PC-3 (cell line): ENCODE data around the gene FBXO41.

Source experiments
- CTCF ChIP-seq: fragments of 300-600 bp; sonication (generic); conservative IDR thresholded peaks from 2 replicates; pipeline ENCODE4 v1.5.1; 2017; ENCODE audit warnings: antibody characterized with exemption, low read depth, mild to moderate bottlenecking, low read length
- EZH2 ChIP-seq: fragments of 300-600 bp; sonication (generic); IDR thresholded peaks from one replicate; pipeline ENCODE4 v1.6.1; 2017; ENCODE audit warnings: antibody characterized with exemption, mild to moderate bottlenecking, low read length; ENCODE audit not compliant: unreplicated experiment
- EZH2phosphoT487 ChIP-seq: fragments of 300-600 bp; sonication (generic); IDR thresholded peaks from 2 replicates; pipeline ENCODE4 v1.6.1; 2018; ENCODE audit warnings: mild to moderate bottlenecking, antibody characterized with exemption, low read length, borderline replicate concordance

- no peak for TF ChIP-seq EZH2phosphoT487
- no peak for TF ChIP-seq CTCF
- TF ChIP-seq EZH2, result no peak
These were observed 18.0 kb downstream of the FBXO41 start for GRCh38 chr2:73266061-73266901.
